HG02798 (cell line): ENCODE data around the gene LY6G6D.
"Not testable (repeated sequence)": the region's sequence is repeated elsewhere in the genome, so short reads cannot be mapped to it uniquely, and the experiment has no call there.

ENCODE experiments used
- ATAC-seq: cut with Tn5 transposase; IDR thresholded peaks from one replicate; pipeline ENCODE4 v1.9.1; 2021; ENCODE audit warnings: mild to moderate bottlenecking; ENCODE audit not compliant: unreplicated experiment, poor library complexity

Gene LY6G6D

DNA sequence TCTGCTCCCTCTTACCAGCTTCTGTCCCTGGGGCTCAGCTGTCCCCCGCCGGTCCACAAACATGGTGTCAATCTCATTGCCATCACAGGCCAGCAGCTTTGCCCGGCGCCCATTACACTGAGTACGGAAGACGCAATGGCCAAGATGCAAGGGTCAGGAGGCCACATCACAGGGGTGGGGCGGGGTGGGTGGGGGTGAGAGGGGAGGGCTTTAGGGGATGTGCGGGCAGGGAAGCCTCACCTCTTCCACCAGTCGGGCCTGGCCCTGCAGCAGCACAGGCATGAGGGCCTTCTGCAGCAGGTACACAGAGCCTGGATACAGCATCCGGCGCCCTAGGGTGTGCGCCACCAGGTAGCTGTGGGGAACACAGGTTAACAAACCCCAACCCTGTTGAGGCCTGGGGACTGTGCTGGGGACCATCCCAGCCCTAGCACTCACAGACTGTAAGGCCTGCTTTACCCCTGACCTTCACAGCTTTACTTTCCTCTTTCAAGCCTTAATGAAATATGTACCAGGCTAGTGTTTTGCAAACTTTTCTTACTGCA is 23.5 kb upstream of the LY6G6D start:
- no peak for ATAC-seq

DNA sequence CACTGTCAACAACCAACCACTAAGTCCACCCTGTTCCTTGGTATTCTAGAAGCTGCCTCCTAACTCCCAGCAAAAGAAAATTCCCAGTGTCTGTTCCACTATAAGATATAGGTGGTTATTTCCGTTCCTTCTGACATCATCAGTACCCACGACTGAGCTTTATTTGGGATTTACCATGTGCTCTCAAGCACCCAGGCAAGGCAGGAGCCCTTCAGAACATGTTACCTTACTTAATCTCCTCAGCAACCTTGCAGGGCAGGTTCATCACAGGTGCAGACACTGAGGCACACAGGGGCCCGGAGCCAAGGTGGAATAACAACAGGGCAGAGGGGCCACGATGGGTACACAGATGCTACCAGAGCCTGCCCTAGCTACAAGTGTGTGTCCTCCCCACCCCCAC is 22.8 kb upstream of the LY6G6D start:
- ATAC-seq = no peak

DNA sequence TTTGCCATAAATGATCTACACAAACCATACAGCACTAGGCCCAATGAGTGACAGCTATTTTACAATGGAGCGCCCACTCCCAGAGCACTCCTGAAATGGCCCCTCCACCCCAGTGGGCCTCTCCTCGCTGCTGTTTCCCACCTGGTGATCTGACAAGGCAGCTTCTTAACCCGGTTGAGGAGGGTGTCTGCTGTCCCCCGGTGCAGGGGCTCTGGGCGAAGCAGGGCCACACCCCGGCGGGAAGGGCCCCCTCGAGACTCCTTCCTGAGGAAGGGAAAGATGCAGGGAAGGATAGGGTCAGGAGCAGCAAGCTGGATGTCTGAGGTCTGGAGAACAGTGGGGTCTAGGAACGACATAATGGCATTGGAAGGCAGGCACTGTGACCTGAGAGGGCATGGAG is 22.3 kb upstream of the LY6G6D start:
- no peak for ATAC-seq

DNA sequence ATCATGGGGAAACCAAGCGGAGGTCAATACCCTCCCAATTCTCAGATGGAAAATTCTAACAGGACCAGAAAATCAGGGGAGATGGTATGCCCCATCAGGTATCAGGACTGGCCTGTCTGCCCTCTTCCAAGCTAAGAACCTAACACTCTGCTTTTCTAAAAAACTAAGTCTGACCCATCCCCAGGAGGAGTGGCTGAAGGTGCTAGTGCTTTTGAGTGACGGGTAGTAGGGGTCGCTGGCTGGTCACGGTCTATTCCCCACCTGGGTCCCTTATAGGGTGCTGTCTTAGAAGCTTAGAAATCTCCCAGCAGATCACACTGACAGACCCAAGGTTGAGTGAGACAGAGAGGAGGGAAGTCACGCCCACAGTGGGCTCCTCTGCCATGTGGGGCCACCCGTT is 21.6 kb upstream of the LY6G6D start:
- no peak for ATAC-seq

DNA sequence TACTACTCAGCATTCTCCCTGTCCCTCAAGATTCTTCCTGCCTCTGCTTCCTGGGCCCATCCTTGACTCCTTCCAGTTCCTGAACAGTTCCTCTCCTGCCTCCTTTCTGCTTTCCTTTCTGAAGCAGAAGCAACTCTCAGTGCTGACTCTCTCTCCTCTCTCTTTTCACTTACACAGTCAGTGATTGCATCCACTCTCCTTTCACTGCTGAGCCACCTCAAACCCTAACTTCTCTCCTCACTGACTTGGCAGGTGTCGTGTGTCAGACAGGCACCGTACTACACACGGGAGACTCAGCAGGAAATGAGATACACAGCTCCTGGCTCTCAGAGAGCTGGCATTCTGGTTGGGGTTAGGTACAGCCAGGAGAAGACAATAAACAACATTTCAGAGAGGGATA is 17.6 kb upstream of the LY6G6D start:
- ATAC-seq = no peak

DNA sequence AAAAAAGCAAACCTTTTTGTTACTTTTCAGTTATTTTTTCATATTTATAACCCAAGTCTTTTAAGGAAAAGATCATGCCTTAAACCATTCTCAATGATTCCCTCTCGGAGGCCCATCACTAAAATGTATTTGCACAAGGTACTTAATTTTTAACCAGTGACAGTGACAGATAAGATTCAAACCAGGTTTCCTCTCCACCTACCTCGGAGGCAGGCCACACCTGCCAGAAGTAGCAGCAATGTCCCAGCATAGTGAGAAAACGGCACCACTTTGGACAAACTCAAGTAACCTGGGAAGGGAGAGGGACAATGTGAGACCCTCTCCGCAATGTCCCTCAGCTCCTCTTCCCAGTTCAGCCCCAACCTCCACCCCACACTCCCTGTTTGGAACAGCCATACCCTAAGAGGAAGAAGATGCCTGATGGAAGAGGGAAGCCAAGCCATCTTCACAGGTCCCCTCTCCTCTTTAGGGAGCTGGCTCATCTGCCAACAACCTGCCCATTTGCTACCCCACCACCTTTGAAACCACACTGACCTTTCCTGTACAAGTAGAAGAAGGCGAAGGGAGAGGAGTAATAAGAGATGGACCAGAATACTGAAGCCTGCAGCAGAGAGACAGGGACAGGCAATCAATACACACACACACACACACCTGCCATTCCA is 14.3 kb upstream of the LY6G6D start:
- ATAC-seq = no peak

DNA sequence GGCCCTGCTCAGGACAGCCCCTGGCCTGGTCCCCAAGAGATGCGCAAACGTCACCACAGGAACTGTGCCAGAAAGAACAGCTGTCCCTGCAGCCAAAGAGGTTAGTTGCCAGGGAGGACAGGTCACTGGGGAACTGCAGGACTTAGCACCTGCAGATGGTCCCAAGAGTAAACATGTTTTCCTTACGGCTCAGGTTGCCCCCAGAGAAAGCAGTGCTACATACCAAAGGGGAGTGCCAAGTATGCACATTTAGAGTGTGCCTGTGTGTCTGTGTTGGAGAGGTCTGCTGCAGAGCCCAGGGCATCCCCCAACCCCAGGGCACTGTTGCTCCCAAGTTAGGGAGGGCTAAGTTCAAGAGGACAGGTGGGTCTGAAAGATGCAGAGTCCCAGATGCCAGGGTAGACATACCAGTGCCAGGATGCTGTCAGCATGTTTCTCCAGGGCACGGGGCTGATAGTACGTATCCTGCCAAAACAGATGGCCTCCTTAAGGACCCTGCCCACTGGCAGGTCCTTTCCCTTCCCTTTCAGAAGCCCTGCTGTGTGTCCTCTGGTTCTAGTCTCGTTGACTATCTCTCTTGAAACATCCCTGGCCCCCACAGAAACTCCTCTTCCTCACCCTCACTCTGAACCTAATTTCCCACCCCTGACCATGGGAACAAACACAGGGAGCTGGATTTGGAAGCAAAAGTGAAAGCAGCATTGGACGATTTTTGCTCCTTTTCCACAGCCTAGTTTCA is 13.3 kb upstream of the LY6G6D start:
- no peak for ATAC-seq

DNA sequence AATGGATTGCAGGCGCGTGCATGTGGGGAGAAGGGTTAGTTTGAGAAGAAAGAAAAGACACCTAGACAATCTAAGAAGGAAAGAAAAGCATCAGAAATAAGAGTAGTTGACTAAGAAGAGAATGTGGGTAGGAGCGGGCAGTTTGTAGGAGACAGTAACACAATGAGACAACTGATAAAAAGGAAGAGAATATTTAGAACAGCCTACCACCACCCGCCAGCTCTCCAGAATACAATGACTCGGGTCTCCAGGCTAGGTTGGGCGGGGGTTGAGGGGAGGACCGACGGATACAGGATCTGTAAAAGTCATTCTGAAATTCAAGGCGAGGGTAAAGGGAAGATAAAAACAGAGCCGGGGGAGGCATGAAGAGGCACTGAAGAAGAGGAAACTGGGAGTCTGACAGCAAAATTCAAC is 12.7 kb upstream of the LY6G6D start:
- no peak for ATAC-seq

DNA sequence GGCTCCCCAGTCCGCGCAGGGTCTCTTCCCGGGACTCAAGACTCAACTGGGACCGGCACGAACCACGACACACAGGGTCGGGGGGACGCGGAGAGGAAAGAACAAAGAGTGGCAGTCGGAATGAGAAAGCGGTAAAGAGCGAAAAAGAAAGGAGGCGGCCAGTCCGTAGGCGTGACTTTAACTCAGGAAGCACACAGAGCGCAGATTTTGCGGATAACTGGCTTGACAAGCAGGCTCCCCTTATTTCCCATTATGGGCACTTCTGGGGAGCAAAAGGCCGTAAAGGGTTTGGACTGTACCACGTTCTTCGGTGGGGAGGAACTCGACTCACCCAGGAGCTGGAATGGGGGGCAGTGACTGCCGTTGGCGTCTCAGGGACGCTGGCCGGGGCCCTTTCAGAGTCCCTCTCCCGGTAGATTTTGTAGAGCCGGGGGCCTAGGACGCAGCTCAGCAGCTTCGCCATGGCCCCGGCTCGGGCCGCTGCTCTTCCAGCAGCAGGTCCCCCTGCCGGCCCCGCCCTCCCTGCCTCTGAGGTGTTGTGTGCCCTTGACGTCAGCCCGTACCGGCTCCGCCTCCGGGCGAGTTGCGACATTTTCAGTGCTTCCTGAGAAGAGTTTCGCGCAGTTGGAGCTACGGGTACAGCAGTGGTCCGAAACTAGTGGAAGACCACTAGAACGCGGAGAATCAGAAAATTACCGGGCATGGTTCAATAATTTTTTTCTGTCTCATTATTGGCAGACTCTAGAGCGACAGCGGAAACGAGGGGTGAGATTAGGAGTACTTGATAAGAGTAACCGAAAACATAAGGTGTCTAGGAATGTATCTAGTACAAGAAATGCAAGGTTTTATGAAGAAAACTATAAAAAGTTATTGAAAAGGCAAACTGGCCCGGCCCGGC is 12.1 kb upstream of the LY6G6D start, which contains the start of gene ABHD16A:
ABHD16A (minus strand) TSS at position 506 of the 898 bp plus-strand sequence; CDS start at position 463, 43 bp downstream.
- ATAC-seq = peak; percentile 93

DNA sequence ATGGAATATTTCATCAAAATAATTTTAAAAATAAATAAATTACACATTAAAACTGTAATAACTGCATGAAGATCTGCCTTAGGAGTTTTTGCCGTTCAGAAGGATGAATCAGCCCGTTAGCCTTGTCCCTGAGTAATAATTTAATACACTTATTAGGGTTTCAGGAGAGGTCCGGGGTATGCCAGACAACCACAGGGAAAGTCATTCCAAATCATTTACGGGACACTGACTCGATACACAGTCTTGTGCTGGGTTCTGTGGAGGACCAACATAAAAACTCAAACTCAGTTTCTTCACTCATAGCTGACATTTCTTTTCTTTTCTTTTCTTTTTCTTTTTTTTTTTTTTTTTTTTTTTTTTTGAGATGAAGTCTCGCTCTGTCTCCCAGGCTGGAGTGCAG is 9.2 kb upstream of the LY6G6D start:
- no peak for ATAC-seq

DNA sequence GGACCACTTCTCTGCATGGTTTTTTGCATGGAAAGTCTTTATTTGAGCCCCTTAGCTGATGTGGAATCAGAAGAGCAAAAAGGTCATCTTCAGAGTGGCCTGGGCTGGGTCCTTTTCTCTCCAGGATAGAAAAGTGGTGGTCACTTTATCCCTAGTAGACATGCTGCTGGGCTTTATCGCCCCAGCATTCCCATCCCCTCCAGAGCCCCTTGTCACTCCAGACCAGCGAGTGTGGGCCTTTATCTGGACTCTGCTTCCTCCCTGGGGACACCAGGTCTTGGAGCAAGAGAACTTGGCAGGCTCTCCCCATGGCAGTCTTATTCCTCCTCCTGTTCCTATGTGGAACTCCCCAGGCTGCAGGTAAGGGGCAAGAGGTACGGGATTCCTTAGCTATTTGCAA is 8.5 kb upstream of the LY6G6D start, which contains the start of gene LY6G6F:
LY6G6F (plus strand) TSS at position 268 of the 400 bp plus-strand sequence; CDS start at position 309, 41 bp downstream.
- ATAC-seq = no peak

DNA sequence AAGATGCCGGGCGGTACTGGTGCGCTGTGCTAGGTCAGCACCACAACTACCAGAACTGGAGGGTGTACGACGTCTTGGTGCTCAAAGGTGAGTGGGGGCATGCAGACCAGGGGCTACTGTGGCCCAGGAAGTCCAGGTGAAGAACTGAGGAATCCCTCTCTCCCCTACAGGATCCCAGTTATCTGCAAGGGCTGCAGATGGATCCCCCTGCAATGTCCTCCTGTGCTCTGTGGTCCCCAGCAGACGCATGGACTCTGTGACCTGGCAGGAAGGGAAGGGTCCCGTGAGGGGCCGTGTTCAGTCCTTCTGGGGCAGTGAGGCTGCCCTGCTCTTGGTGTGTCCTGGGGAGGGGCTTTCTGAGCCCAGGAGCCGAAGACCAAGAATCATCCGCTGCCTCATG is 7.4 kb upstream of the LY6G6D start:
- ATAC-seq = no peak

DNA sequence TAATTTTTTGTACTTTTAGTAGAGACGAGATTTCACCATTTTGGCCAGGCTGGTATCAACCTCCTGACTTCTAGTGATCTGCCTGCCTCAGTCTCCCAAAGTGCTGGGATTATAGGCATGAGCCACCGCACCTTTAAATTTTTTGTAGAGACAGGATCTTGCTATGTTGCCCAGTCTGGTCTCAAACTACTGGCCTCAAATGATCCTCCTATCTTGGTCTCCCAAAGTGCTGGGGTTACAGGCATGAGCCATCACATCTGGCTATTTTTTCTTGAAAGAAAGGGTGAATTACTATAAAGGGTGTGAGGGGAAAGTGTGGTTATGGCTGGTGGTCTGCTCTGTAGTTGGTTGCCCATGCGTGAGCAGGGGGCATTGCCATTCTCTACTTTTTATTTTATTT is 6.9 kb upstream of the LY6G6D start:
- no peak for ATAC-seq

DNA sequence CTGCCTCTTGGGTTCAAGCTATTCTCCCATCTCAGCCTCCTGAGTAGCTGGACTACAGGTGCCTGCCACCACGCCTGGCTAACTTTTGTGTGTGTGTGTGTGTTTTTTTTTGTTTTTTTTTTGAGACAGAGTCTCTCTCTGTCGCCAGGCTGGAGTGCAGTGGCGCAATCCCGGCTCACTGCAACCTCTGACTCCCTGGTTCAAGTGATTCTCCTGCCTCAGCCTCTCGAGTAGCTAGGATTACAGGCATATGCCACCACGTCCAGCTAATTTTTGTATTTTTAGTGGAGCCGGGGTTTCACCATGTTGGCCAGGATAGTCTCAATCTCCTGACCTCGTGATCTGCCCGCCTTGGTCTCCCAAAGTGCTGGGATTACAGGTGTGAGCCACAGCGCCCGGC is 6.0 kb upstream of the LY6G6D start:
- not testable (repeated sequence) for ATAC-seq

DNA sequence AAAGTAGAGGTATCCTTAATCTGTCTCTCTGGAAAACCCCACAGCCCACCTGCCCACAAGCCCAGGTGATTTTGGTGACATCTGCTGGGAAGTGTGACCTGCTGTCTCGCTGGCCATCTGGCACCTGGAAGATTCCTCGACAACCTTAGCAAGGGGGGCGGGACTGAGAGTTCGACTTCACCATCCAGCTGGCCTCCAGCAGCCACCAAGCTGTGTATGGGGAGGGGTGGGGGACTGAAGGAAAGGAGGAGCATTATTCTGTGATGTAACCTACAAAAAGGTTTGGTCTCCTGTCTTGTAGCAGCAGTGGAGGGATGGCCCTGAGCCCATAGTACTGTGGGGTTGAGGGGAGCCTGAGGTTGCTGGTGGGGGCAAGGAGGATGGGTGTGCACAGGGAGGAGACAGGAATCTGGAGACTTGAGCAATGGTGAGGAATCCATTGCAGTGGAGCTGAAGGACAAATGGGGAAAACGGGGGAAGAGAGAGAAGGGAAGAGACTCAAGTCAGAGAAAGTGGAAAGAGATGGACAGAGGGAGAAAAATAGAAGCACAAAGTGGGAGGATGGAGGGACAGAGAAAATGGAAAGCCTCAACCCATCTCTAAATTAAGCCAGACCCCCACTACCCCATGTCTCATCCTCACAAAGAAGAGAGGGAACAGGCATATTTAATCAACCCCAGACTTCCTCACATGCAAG is 4.5 kb upstream of the LY6G6D start:
- ATAC-seq = no peak

DNA sequence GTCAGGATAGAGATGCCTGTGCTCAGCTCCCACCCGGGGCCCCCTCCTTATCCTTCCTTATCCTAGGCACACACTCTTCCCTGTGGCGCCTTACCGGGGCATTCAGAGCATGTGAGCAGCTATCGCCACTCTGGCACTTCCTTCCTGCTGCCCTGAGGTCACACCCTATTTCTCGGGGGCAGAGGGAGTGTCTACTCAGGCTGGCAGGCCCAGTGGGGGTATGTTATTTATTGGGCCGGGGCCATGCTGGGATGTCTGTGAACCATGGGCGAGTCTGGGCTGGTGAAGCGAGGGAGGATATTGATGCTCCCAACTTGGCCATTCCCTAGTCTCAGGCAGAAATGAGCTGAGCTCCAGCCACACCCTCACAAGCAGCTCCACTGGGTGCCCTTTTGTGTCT is 3.9 kb upstream of the LY6G6D start:
- no peak for ATAC-seq

DNA sequence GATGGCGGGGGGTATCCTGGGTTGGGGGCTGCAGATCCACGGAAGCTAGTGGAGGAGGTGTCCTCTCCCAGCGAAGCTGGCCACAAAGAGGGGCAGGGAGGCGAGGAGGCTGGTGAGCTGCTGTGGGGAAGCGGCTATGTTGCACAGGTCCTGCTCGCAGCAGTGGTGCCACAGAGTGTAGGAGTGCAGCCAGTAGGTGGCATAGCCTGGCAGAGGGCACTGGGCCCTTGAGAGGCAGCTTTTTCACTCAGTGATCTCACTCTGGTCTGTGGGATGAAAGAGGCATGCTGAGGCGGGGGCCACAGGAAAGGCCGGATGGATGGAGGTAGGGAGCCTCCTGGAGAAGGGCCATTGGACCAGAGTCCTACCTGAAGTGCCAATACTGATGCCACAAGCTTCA is 2.9 kb upstream of the LY6G6D start:
- ATAC-seq = no peak

DNA sequence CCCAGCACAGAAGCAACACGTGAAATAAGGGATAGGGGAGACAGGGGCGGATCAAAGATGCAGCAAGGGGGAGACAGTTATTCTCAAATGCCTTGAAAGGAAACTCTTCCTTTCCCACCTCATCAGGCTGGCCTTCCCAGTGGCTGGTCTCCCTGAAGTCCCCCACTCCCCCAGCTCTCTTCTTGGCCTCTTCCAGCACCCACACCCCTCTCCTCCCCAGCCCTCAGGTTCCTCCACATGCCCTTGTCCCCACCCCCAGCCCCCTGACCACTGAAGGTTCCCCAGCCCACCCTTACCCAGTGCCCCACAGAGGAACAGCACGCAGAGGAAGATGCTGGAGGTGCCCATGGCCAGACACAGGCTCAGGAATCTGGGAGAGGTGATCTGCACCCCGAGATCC is 1.7 kb upstream of the LY6G6D start:
- ATAC-seq = no peak

DNA sequence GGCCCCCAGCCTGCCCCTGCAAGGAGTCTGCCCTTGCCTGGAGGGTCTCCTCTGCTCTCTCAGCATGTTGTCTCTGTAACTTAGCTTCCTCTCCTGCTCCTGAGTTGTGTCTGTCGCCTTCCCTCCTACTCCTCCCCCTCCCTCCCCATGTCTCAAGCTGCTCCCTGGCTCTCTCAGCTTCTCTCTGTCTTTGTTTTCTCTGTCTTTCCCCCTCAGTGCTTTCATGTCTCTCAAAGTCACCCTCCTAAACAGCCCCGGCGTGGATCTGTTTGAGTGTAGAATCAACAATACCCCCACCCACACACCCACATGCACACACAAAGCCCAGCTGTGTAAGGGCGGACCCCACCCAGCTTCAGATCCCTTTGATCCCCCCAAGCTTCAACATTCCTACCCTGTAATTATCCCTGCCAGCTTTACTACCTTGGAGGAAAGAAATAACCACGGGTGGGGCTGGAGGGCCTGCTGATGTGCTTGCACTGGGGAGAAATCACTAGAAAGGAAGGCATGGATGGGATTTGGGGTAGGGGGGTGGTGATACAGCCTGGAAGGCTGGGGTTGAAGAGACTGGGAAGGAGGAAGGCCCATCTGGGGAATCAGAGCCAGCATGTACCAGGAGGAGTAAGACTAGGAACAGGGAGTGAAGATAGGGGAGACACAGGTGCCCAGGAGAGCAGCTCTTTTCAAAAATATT is 1.0 kb upstream of the LY6G6D start:
- ATAC-seq = no peak
